ENCODE results near the gene SLC9A9. TPM values are rescaled to one million over a fixed set of nuclear protein-coding genes. Genes with fewer than 3 reads are reported as not detected.

Gene SLC9A9
- total and polyA plus RNA-seq, 2 experiments from 2014 or later, result 2.2 to 6.8 TPM

GRCh38 chr3:143309705-143310104 is 538.6 kb downstream of the SLC9A9 start:
- H2AFZ ChIP-seq, result no peak overlapping the region
- no peaks in the 10 kb centered on the region for H3K27me3 ChIP-seq
- H3K36me3 ChIP-seq (replicated peaks; ENCODE audit: insufficient read depth, low read depth), result no peaks in the 10 kb centered on the region
- no peak overlapping the region for H3K4me2 ChIP-seq
- H3K4me1 ChIP-seq (ENCODE audit: insufficient read depth), result peaks cover 10% of the 10 kb centered on the region
- no peak overlapping the region for H3K27ac ChIP-seq
- H3K4me3 ChIP-seq, result no peak overlapping the region
- H4K20me1 ChIP-seq (ENCODE audit: insufficient read depth, poor library complexity, severe bottlenecking), result no peaks in the 10 kb centered on the region
- TF ChIP-seq CTCF (IDR thresholded peaks at IDR 0.05; ENCODE audit: poor library complexity) (no peak), EZH2phosphoT487 (IDR thresholded peaks at IDR 0.05; ENCODE audit: low read depth, severe bottlenecking, unreplicated experiment) (no peak), EZH2 (IDR thresholded peaks at IDR 0.05; ENCODE audit: borderline replicate concordance) (no peak)
- H3K79me2 ChIP-seq, result no peaks in the 10 kb centered on the region
- WGBS (ENCODE audit: low lambda C conversion rate, missing lambda C conversion rate), result 92% methylated on average over 2 of the region's 2 CpGs
- no peak for DNase-seq (ENCODE audit: low spot score)
- H3K9me3 ChIP-seq (ENCODE audit: low read depth), result no peaks in the 10 kb centered on the region
- H3K9me2 ChIP-seq (replicated peaks; ENCODE audit: insufficient read depth), result no peaks in the 10 kb centered on the region

- H3K27me3 ChIP-seq, result no peaks in the 10 kb centered on the region
- H3K79me2 ChIP-seq, result no peaks in the 10 kb centered on the region
- WGBS (ENCODE audit: low lambda C conversion rate, missing lambda C conversion rate), result 89% methylated on average over 1 of the region's 1 CpG
- no peak overlapping the region for H3K4me3 ChIP-seq
- H3K27ac ChIP-seq, result peak overlapping the region; percentile 60
- DNase-seq (ENCODE audit: low spot score), result peak; percentile 44
- no peaks in the 10 kb centered on the region for H3K36me3 ChIP-seq (replicated peaks; ENCODE audit: insufficient read depth, low read depth)
- H3K4me2 ChIP-seq, result no peak overlapping the region
- TF ChIP-seq EZH2phosphoT487 (IDR thresholded peaks at IDR 0.05; ENCODE audit: low read depth, severe bottlenecking, unreplicated experiment), result no peak
- no peak for TF ChIP-seq CTCF (IDR thresholded peaks at IDR 0.05; ENCODE audit: poor library complexity)
- no peak for TF ChIP-seq EZH2 (IDR thresholded peaks at IDR 0.05; ENCODE audit: borderline replicate concordance)
- H3K4me1 ChIP-seq (ENCODE audit: insufficient read depth), result peaks cover 10% of the 10 kb centered on the region
- H3K9me2 ChIP-seq (replicated peaks; ENCODE audit: insufficient read depth), result no peaks in the 10 kb centered on the region
- H3K9me3 ChIP-seq (ENCODE audit: low read depth), result no peaks in the 10 kb centered on the region
- no peaks in the 10 kb centered on the region for H4K20me1 ChIP-seq (ENCODE audit: insufficient read depth, poor library complexity, severe bottlenecking)
- no peak overlapping the region for H2AFZ ChIP-seq
Measured at GRCh38 chr3:143307613-143308183, 540.6 kb downstream of the SLC9A9 start.

GRCh38 chr3:143306407-143306806 is 541.9 kb downstream of the SLC9A9 start:
- peak overlapping the region; percentile 50 for H3K27ac ChIP-seq
- H3K4me2 ChIP-seq, result no peak overlapping the region
- no peak overlapping the region for H3K4me3 ChIP-seq
- H4K20me1 ChIP-seq (ENCODE audit: insufficient read depth, poor library complexity, severe bottlenecking), result no peaks in the 10 kb centered on the region
- H3K36me3 ChIP-seq (replicated peaks; ENCODE audit: insufficient read depth, low read depth), result no peaks in the 10 kb centered on the region
- WGBS (ENCODE audit: low lambda C conversion rate, missing lambda C conversion rate), result 53% methylated on average over 1 of the region's 1 CpG
- H3K9me2 ChIP-seq (replicated peaks; ENCODE audit: insufficient read depth), result no peaks in the 10 kb centered on the region
- H3K9me3 ChIP-seq (ENCODE audit: low read depth), result no peaks in the 10 kb centered on the region
- H3K79me2 ChIP-seq, result no peaks in the 10 kb centered on the region
- TF ChIP-seq EZH2 (IDR thresholded peaks at IDR 0.05; ENCODE audit: borderline replicate concordance) (no peak), CTCF (IDR thresholded peaks at IDR 0.05; ENCODE audit: poor library complexity) (no peak), EZH2phosphoT487 (IDR thresholded peaks at IDR 0.05; ENCODE audit: low read depth, severe bottlenecking, unreplicated experiment) (no peak)
- DNase-seq (ENCODE audit: low spot score), result peak; percentile 46
- H3K27me3 ChIP-seq, result no peaks in the 10 kb centered on the region
- no peak overlapping the region for H2AFZ ChIP-seq
- peaks cover 10% of the 10 kb centered on the region for H3K4me1 ChIP-seq (ENCODE audit: insufficient read depth)
